H9 (cell line): ENCODE results near the gene CHSY1. TPM values are rescaled to one million over a fixed set of nuclear protein-coding genes. Genes with fewer than 3 reads are reported as not detected.

Experiments
- DNase-seq: peaks from one replicate; pipeline ENCODE4 v3.0.0-alpha.2; 2017
- H2AFZ ChIP-seq: one replicate; pipeline ENCODE4 v1.6.1; 2013; ENCODE audit warnings: mild to moderate bottlenecking, low read length, control low read depth, moderate library complexity
- H2AK5ac ChIP-seq: 2 replicates; pipeline ENCODE4 v1.6.1; 2013; ENCODE audit warnings: low read length, control low read depth, mixed read lengths; ENCODE audit not compliant: insufficient read length
- H2BK120ac ChIP-seq: one replicate; pipeline ENCODE4 v1.6.1; 2013; ENCODE audit warnings: low read depth, mild to moderate bottlenecking, low read length, control low read depth, inconsistent platforms; ENCODE audit not compliant: poor library complexity, severe bottlenecking
- H2BK12ac ChIP-seq: 2 replicates; pipeline ENCODE4 v1.6.1; 2013; ENCODE audit warnings: low read length, control low read depth, mixed read lengths, low read depth; ENCODE audit not compliant: insufficient read length
- H2BK15ac ChIP-seq: 2 replicates; pipeline ENCODE4 v1.6.1; 2013; ENCODE audit warnings: low read depth, low read length, control low read depth
- H2BK20ac ChIP-seq: one replicate; pipeline ENCODE4 v1.6.1; 2013; ENCODE audit warnings: low read depth, mild to moderate bottlenecking, low read length, control low read depth, inconsistent platforms; ENCODE audit not compliant: poor library complexity, severe bottlenecking
- H2BK5ac ChIP-seq: 2 replicates; pipeline ENCODE4 v1.6.1; 2013; ENCODE audit warnings: low read length, control low read depth, mixed read lengths; ENCODE audit not compliant: insufficient read length
- H3K14ac ChIP-seq: 2 replicates; pipeline ENCODE4 v1.6.1; 2013; ENCODE audit warnings: low read length, control low read depth; ENCODE audit not compliant: insufficient read depth
- H3K18ac ChIP-seq: 2 replicates; pipeline ENCODE4 v1.6.1; 2013; ENCODE audit warnings: low read depth, mild to moderate bottlenecking, mixed read lengths, low read length, control low read depth; ENCODE audit not compliant: insufficient read length
- H3K23ac ChIP-seq: 2 replicates; pipeline ENCODE4 v1.6.1; 2013; ENCODE audit warnings: low read length, control low read depth, mixed read lengths, low read depth; ENCODE audit not compliant: insufficient read length
- H3K23me2 ChIP-seq: 2 replicates; pipeline ENCODE4 v1.6.1; 2013; ENCODE audit warnings: low read depth, mild to moderate bottlenecking, mixed read lengths, low read length, control low read depth; ENCODE audit not compliant: insufficient read length, poor library complexity, severe bottlenecking
- H3K27ac ChIP-seq: 2 replicates; pipeline ENCODE4 v1.5.1; 2013; ENCODE audit warnings: low read length, control low read depth, mixed read lengths, low read depth; ENCODE audit not compliant: insufficient read length
- H3K27me3 ChIP-seq: 2 replicates; pipeline ENCODE4 v1.6.1; 2013; ENCODE audit warnings: low read length, control low read depth, inconsistent platforms; ENCODE audit not compliant: insufficient read depth
- H3K4ac ChIP-seq: 2 replicates; pipeline ENCODE4 v1.6.1; 2013; ENCODE audit warnings: low read depth, mild to moderate bottlenecking, control low read depth, inconsistent platforms, low read length, moderate library complexity
- H3K4me1 ChIP-seq: 2 replicates; pipeline ENCODE4 v1.6.1; 2013; ENCODE audit warnings: low read length, control low read depth, inconsistent platforms; ENCODE audit not compliant: insufficient read depth
- H3K4me2 ChIP-seq: 2 replicates; pipeline ENCODE4 v1.6.1; 2013; ENCODE audit warnings: low read length, control low read depth, mixed read lengths; ENCODE audit not compliant: insufficient read length, insufficient read depth
- H3K56ac ChIP-seq: 2 replicates; pipeline ENCODE4 v1.6.1; 2013; ENCODE audit warnings: low read depth, mild to moderate bottlenecking, mixed read lengths, low read length, control low read depth; ENCODE audit not compliant: insufficient read length
- H3K79me1 ChIP-seq: 2 replicates; pipeline ENCODE4 v1.6.1; 2013; ENCODE audit warnings: low read depth, mild to moderate bottlenecking, moderate library complexity, low read length, control low read depth, inconsistent platforms; ENCODE audit not compliant: insufficient read depth, poor library complexity, severe bottlenecking
- H3K79me2 ChIP-seq: 2 replicates; pipeline ENCODE4 v1.6.1; 2013; ENCODE audit warnings: low read length, control low read depth, inconsistent platforms; ENCODE audit not compliant: insufficient read depth
- H3K9ac ChIP-seq: 2 replicates; pipeline ENCODE4 v1.6.1; 2013; ENCODE audit warnings: low read length, control low read depth, mixed read lengths; ENCODE audit not compliant: insufficient read length; ENCODE audit errors: extremely low read depth
- H3K9me3 ChIP-seq: one replicate; pipeline ENCODE4 v1.6.1; 2013; ENCODE audit warnings: low read depth, low read length, inconsistent platforms; ENCODE audit not compliant: control insufficient read depth
- H3T11ph ChIP-seq: one replicate; pipeline ENCODE4 v1.6.1; 2013; ENCODE audit warnings: mild to moderate bottlenecking, low read length, control low read depth, inconsistent platforms
- H4K20me1 ChIP-seq: one replicate; pipeline ENCODE4 v1.6.1; 2013; ENCODE audit not compliant: control insufficient read depth, insufficient read length, insufficient read depth
- H4K5ac ChIP-seq: 2 replicates; pipeline ENCODE4 v1.6.1; 2013; ENCODE audit warnings: low read depth, mild to moderate bottlenecking, mixed read lengths, low read length, control low read depth; ENCODE audit not compliant: insufficient read length
- H4K8ac ChIP-seq: replicated peaks from 2 replicates; pipeline ENCODE4 v1.6.1; 2013; ENCODE audit warnings: low read length, control low read depth, mixed read lengths, low read depth; ENCODE audit not compliant: insufficient read length
- H4K91ac ChIP-seq: 2 replicates; pipeline ENCODE4 v1.6.1; 2013; ENCODE audit warnings: low read depth, mild to moderate bottlenecking, moderate library complexity, mixed read lengths, low read length, control low read depth; ENCODE audit not compliant: insufficient read length
- H3K27ac Mint-ChIP-seq, 3 experiments: 2 replicates in 2 of 3; 3 replicates in 1 of 3; pipeline ENCODE4 v1.8.0; 2020 to 2021; ENCODE audit warnings: mixed read lengths in 3 of 3, mild to moderate bottlenecking in 1 of 3, moderate library complexity in 1 of 3
- H3K27me3 Mint-ChIP-seq: 2 replicates; pipeline ENCODE4 v1.8.0; 2021; ENCODE audit warnings: low read depth, mild to moderate bottlenecking, moderate library complexity, mixed read lengths
- H3K36me3 Mint-ChIP-seq, 3 experiments: 2 replicates in 2 of 3; 3 replicates in 1 of 3; pipeline ENCODE4 v1.8.0; 2020 to 2021; ENCODE audit warnings: low read depth in 3 of 3, mixed read lengths in 3 of 3; ENCODE audit not compliant: insufficient read depth in 1 of 3
- H3K4me1 Mint-ChIP-seq, 2 experiments: 2 replicates each; pipeline ENCODE4 v1.8.0; 2020; ENCODE audit warnings: mixed read lengths in 2 of 2
- H3K4me3 Mint-ChIP-seq, 2 experiments: 2 replicates in 1 of 2; 3 replicates in 1 of 2; pipeline ENCODE4 v1.8.0; 2020 to 2021; ENCODE audit warnings: mild to moderate bottlenecking in 2 of 2, mixed read lengths in 2 of 2, moderate library complexity in 1 of 2
- H3K9me3 Mint-ChIP-seq, 2 experiments: 2 replicates in 1 of 2; 3 replicates in 1 of 2; pipeline ENCODE4 v1.8.0; 2020; ENCODE audit warnings: mild to moderate bottlenecking in 2 of 2, mixed read lengths in 2 of 2, moderate library complexity in 1 of 2
- CTCF ChIP-seq: fragments of 200-600 bp; sonication (generic); conservative IDR thresholded peaks from 3 replicates; pipeline ENCODE4 v1.8.0; 2021; ENCODE audit warnings: antibody characterized with exemption, mild to moderate bottlenecking
- WGBS: extraction: QIAGEN DNeasy Blood & Tissue Kit; methylation state at CpG from one replicate; pipeline ENCODE4 v1.1.7; 2013; ENCODE audit warnings: missing lambda C conversion rate, low lambda C conversion rate, mixed read lengths; ENCODE audit not compliant: insufficient read length; ENCODE audit errors: extremely low coverage; 5-methylcytosine and 5-hydroxymethylcytosine counted together
- total RNA-seq: library from RNA; stranded (reverse); gene quantifications from 2 replicates; pipeline ENCODE4 v1.2.1, GENCODE V29; 2021

The CHSY1 gene
- total RNA-seq, 1 experiment from 2014 or later = 68.3 TPM

DNA sequence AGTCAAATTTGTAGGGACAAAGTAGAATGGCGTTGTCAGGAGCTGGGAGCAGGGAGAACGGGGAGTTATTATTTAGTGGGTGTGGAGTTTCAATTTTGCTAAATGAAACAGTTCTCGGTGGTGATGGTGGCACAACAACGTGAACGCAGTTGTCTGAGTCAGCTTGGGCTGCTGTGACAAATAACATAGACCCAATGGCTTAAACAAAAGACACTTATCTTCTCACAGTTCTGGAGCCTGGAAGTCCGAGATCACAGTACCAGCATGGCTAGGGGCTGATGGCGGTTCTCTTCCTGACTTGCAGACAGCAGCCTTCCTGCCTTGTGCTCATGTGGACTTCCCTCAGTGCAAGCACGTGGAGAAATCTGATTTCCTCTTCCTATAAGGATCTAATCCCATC is 90.2 kb downstream of the CHSY1 start:
- no peak overlapping the region for H4K8ac ChIP-seq
- H3K36me3 Mint-ChIP-seq = peaks cover 15 to 27% (median 23%) of the 10 kb centered on the region in 3 experiments
- H3K18ac ChIP-seq = no peak overlapping the region
- no peaks in the 10 kb centered on the region for H3K79me1 ChIP-seq
- no peak overlapping the region for H4K91ac ChIP-seq
- peaks cover 5% of the 10 kb centered on the region for H3K27me3 Mint-ChIP-seq
- no peaks in the 10 kb centered on the region for H3K79me2 ChIP-seq
- H2BK5ac ChIP-seq = no peak overlapping the region
- peaks cover 8 to 22% of the 10 kb centered on the region in 2 experiments; a peak in 3 of 4 replicates for H3K4me1 Mint-ChIP-seq
- no peak overlapping the region for H2BK120ac ChIP-seq
- no peak overlapping the region for H2AFZ ChIP-seq
- H3K27me3 ChIP-seq = no peaks in the 10 kb centered on the region
- no peaks in the 10 kb centered on the region for H3K23me2 ChIP-seq
- no peak overlapping the region for H3K23ac ChIP-seq
- H3K4ac ChIP-seq = no peak overlapping the region
- peaks cover 2% of the 10 kb centered on the region for H3K9me3 ChIP-seq
- no peak overlapping the region for H3K27ac ChIP-seq
- no peak for DNase-seq
- no peak overlapping the region for H2BK15ac ChIP-seq
- no peak overlapping the region for H3K27ac Mint-ChIP-seq
- peaks cover 3% of the 10 kb centered on the region; the same call in 1 of the 2 replicates for H3K4me1 ChIP-seq
- no peak overlapping the region for H4K5ac ChIP-seq
- H3K56ac ChIP-seq = no peak overlapping the region
- no peak overlapping the region for H3T11ph ChIP-seq
- no CpG with 5 or more reads among the region's 8 CpGs for WGBS
- H3K4me2 ChIP-seq = no peak overlapping the region
- no peak overlapping the region for H3K4me3 Mint-ChIP-seq
- no peak for TF ChIP-seq CTCF
- no peak overlapping the region for H3K9ac ChIP-seq
- H2BK12ac ChIP-seq = no peak overlapping the region
- no peak overlapping the region for H2BK20ac ChIP-seq
- peaks cover 27 to 30% of the 10 kb centered on the region in 2 experiments for H3K9me3 Mint-ChIP-seq
- no peaks in the 10 kb centered on the region for H4K20me1 ChIP-seq
- H2AK5ac ChIP-seq = no peak overlapping the region
- no peak overlapping the region for H3K14ac ChIP-seq
